HUDEP-2 (cell line): ENCODE results near the gene BAIAP3.

Source experiments
- DNase-seq, 76 experiments: peaks; one replicate each; lab custom pipeline; 2025; ENCODE audit not compliant: unreplicated experiment in 76 of 76; lab: John Stamatoyannopoulos, UW

The BAIAP3 gene

GRCh38 chr16:1298406-1298805 lies 35.0 kb upstream of the BAIAP3 start:
- no peak for DNase-seq

- DNase-seq = no peak
Observed at GRCh38 chr16:1299012-1299867, 34.2 kb upstream of the BAIAP3 start.

GRCh38 chr16:1299868-1300203 lies 33.6 kb upstream of the BAIAP3 start:
- DNase-seq = no peak

- DNase-seq = peak in 55 of 76 experiments; percentile 6 to 71 (median 43)
Observed at GRCh38 chr16:1300664-1301476, 32.6 kb upstream of the BAIAP3 start.

GRCh38 chr16:1301562-1301961 lies 31.9 kb upstream of the BAIAP3 start:
- no peak for DNase-seq

- no peak for DNase-seq
Observed at GRCh38 chr16:1305823-1306222, 27.6 kb upstream of the BAIAP3 start.

GRCh38 chr16:1306334-1306733 lies 27.1 kb upstream of the BAIAP3 start:
- DNase-seq = no peak

GRCh38 chr16:1308036-1308976 lies 25.1 kb upstream of the BAIAP3 start:
- peak in 16 of 76 experiments; percentile 32 to 77 (median 59) for DNase-seq

- DNase-seq = peak; percentile 57 to 99 (median 94)
Observed at GRCh38 chr16:1308977-1309885, 24.2 kb upstream of the BAIAP3 start, which contains the start of gene UBE2I. Gene UBE2I, plus strand, starts transcription at chr16:1309636. Its CDS starts 4,395 bp downstream, at chr16:1314031.

GRCh38 chr16:1309888-1310831 lies 23.3 kb upstream of the BAIAP3 start:
- peak in 17 of 76 experiments; percentile 11 to 39 (median 19) for DNase-seq

- peak in 6 of 76 experiments; percentile 6 to 31 (median 14) for DNase-seq
Observed at GRCh38 chr16:1310832-1311200, 22.6 kb upstream of the BAIAP3 start.

GRCh38 chr16:1311212-1311737 lies 22.2 kb upstream of the BAIAP3 start:
- peak in 11 of 76 experiments; percentile 6 to 31 (median 13) for DNase-seq

GRCh38 chr16:1311738-1312466 lies 21.5 kb upstream of the BAIAP3 start:
- peak in 31 of 76 experiments; percentile 3 to 66 (median 32) for DNase-seq

GRCh38 chr16:1312467-1312816 lies 21.0 kb upstream of the BAIAP3 start:
- no peak for DNase-seq

- no peak for DNase-seq
Observed at GRCh38 chr16:1312903-1313302, 20.5 kb upstream of the BAIAP3 start.

- DNase-seq = no peak
Observed at GRCh38 chr16:1313721-1314369, 19.6 kb upstream of the BAIAP3 start.
